Nephron progenitor cell (in vitro differentiated cells): ENCODE data around the gene KRTAP10-2.

Experiments
- DNase-seq: peaks from one replicate; pipeline ENCODE4 v3.0.0; 2021
- H3K27ac Mint-ChIP-seq: 2 replicates; pipeline ENCODE4 v1.8.0; 2021; ENCODE audit warnings: mild to moderate bottlenecking, moderate library complexity, mixed read lengths
- H3K27me3 Mint-ChIP-seq: 2 replicates; pipeline ENCODE4 v1.8.0; 2021; ENCODE audit warnings: mild to moderate bottlenecking, low read depth, mixed read lengths; ENCODE audit not compliant: poor library complexity
- H3K36me3 Mint-ChIP-seq: 2 replicates; pipeline ENCODE4 v1.8.0; 2021; ENCODE audit warnings: low read depth, mixed read lengths
- H3K4me1 Mint-ChIP-seq: 2 replicates; pipeline ENCODE4 v1.8.0; 2021; ENCODE audit warnings: mixed read lengths
- H3K4me3 Mint-ChIP-seq: 2 replicates; pipeline ENCODE4 v1.8.0; 2021; ENCODE audit warnings: mild to moderate bottlenecking, moderate library complexity, mixed read lengths
- H3K9me3 Mint-ChIP-seq: 2 replicates; pipeline ENCODE4 v1.8.0; 2021; ENCODE audit warnings: mild to moderate bottlenecking, moderate library complexity, mixed read lengths
- TF ChIP-seq, protein P1 (sequence below): fragments of 200-600 bp; sonication (generic); IDR thresholded peaks from 2 replicates; pipeline ENCODE4 v1.5.0; 2021; ENCODE audit warnings: antibody characterized with exemption

Gene KRTAP10-2

DNA sequence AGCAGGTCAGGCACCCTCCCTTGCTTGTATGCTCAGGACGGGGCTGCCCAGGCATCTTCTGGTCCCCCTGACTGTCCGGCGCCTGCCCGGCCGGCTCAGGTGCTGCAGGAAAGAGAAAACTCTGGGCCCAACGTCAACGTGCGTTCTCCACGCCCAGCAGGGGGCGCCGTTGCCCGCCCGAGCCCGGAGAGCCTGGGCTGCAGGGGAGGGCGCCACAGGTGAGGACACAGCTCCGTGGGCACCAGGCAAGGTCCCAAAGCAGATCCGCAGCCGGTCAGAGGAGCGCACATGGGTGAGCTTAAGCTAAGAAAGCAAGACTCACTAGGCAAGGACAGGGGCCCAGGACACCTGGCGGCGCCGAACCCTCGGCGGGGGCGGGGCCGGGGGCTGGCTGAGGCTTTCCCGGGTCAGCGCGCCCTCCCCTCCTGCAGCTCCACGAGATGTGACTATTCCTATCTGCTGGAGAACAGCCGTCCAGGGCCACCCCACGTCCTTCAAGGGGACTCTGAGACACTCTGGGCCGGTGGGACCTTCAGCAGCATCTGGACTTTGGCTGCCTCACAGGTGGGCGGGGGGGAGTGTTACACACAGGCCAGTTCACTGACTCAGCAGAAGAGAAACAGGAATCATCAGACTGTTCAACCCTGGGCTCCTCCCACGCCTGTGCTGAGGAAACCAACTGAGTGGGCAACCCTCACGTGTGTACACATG, 40.6 kb downstream of the KRTAP10-2 start:
- Mint-ChIP-seq H3K9me3 (no peaks in the 10 kb centered on the region), H3K36me3 (no peaks in the 10 kb centered on the region), H3K27ac (no peak overlapping the region), H3K27me3 (peaks cover 4% of the 10 kb centered on the region), H3K4me3 (no peak overlapping the region), H3K4me1 (peaks cover 21% of the 10 kb centered on the region)
- TF ChIP-seq, protein P1, sequence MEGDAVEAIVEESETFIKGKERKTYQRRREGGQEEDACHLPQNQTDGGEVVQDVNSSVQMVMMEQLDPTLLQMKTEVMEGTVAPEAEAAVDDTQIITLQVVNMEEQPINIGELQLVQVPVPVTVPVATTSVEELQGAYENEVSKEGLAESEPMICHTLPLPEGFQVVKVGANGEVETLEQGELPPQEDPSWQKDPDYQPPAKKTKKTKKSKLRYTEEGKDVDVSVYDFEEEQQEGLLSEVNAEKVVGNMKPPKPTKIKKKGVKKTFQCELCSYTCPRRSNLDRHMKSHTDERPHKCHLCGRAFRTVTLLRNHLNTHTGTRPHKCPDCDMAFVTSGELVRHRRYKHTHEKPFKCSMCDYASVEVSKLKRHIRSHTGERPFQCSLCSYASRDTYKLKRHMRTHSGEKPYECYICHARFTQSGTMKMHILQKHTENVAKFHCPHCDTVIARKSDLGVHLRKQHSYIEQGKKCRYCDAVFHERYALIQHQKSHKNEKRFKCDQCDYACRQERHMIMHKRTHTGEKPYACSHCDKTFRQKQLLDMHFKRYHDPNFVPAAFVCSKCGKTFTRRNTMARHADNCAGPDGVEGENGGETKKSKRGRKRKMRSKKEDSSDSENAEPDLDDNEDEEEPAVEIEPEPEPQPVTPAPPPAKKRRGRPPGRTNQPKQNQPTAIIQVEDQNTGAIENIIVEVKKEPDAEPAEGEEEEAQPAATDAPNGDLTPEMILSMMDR: peak; percentile 95
- peak; percentile 82 for DNase-seq

DNA sequence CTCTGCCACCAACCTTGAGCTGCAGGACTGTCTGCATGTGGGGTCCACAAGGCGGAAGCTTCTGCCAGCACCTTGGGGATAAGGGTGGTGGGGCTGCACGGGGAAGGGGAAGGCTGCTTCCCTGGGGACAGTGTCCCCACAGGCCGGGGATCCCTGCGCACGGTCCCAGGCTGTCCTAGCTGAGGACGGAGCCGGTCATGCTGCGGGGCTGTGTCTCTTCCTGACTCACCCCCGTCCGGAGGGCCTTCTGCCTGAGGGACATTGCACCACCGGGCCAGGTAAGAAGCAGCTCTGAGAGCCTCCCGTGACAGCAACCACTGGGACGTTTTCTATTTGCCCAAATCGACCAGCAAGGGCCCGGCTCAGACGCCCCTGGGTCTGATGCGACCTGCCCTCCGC, 41.2 kb downstream of the KRTAP10-2 start:
- DNase-seq: no peak
- H3K27me3 Mint-ChIP-seq: peaks cover 4% of the 10 kb centered on the region
- TF ChIP-seq, protein P1: no peak
- H3K36me3 Mint-ChIP-seq: no peaks in the 10 kb centered on the region
- H3K9me3 Mint-ChIP-seq: no peaks in the 10 kb centered on the region
- peaks cover 26% of the 10 kb centered on the region for H3K4me1 Mint-ChIP-seq
- no peak overlapping the region for H3K27ac Mint-ChIP-seq
- no peak overlapping the region for H3K4me3 Mint-ChIP-seq

DNA sequence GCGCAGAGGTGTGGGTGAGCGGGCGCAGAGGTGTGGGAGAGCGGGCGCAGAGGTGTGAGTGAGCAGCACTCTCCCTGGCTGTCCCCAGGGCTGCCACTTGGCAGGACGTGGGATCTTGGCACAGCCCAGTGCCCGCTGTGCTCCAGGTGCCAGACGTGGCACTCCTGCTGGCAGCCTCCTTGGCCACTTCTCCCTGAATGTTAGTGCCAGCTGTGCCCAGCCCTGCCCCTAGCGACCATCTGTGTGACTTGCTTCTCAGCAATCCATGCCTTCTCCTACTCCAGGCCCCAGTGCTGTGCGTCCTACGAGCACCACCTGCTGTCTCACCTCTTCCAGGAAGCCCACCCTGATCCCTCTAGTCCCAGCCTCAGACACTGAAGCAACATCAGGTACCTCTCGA, 41.8 kb downstream of the KRTAP10-2 start:
- Mint-ChIP-seq H3K4me3 (no peak overlapping the region), H3K27me3 (peaks cover 4% of the 10 kb centered on the region), H3K27ac (no peak overlapping the region), H3K36me3 (no peaks in the 10 kb centered on the region), H3K9me3 (no peaks in the 10 kb centered on the region), H3K4me1 (peaks cover 26% of the 10 kb centered on the region)
- DNase-seq: no peak
- TF ChIP-seq, protein P1: no peak

DNA sequence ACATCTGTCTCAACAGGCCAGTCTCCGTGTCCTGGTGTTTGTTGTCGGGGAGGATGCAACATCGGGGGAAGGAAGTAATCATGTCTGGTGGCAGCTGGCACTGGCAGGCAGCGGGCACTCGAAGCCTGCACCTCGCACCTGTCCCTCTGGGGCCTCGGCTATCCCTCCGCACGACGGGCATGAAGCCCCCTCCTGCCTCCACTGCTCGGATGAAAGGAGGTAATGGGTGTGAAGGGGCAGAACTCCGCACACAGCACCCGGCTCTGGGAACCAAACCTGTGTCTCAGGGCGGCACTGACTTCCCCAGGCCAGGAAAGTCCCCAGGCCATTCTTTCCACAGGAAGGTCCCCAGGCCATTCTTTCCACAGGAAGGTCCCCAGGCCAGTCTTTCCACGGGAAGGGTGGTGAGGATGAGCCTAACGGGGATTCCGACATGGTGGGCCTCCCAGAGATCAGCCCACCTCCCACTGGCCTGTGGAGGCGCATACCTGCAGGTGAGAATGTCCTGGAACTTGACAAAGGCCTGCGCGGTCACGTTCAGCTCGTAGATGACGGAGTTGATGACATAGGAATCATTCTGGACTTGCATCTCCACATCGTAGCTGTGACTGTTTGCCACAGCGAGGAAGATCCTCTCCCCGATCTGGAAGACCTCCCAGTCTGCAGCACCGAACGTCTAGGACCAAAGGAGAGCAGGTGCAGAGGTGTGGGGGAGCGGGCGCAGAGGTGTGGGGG, 42.4 kb downstream of the KRTAP10-2 start:
- H3K4me3 Mint-ChIP-seq: no peak overlapping the region
- TF ChIP-seq, protein P1: no peak

DNA sequence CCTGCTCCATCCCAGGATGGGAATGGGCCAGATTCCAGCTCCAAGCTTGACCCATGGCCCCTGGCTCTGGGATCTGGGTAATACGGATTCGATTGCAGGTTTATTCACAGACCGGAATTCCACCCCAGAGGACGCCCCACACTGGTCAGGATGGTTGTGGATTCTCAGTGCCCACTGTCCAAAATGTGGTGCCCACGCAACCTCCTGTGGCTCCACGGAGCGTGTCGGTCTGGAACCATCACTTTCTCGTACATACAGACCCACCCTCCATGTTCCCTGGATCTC, 42.9 kb downstream of the KRTAP10-2 start:
- H3K27ac Mint-ChIP-seq: no peak overlapping the region
- H3K4me3 Mint-ChIP-seq: no peak overlapping the region

More for the DNA sequence above, 42.4 kb downstream of the KRTAP10-2 start:
- no peaks in the 10 kb centered on the region for H3K9me3 Mint-ChIP-seq
- H3K4me1 Mint-ChIP-seq: peaks cover 26% of the 10 kb centered on the region
- DNase-seq: no peak
- H3K27me3 Mint-ChIP-seq: peaks cover 4% of the 10 kb centered on the region
- no peak overlapping the region for H3K27ac Mint-ChIP-seq
- no peaks in the 10 kb centered on the region for H3K36me3 Mint-ChIP-seq

More for the DNA sequence above, 42.9 kb downstream of the KRTAP10-2 start:
- TF ChIP-seq, protein P1: no peak
- Mint-ChIP-seq H3K9me3 (no peaks in the 10 kb centered on the region), H3K36me3 (no peaks in the 10 kb centered on the region), H3K4me1 (peaks cover 26% of the 10 kb centered on the region), H3K27me3 (peaks cover 4% of the 10 kb centered on the region)
- no peak for DNase-seq
